Measurements from ENCODE around the gene CSTB.

CSTB gene

DNA sequence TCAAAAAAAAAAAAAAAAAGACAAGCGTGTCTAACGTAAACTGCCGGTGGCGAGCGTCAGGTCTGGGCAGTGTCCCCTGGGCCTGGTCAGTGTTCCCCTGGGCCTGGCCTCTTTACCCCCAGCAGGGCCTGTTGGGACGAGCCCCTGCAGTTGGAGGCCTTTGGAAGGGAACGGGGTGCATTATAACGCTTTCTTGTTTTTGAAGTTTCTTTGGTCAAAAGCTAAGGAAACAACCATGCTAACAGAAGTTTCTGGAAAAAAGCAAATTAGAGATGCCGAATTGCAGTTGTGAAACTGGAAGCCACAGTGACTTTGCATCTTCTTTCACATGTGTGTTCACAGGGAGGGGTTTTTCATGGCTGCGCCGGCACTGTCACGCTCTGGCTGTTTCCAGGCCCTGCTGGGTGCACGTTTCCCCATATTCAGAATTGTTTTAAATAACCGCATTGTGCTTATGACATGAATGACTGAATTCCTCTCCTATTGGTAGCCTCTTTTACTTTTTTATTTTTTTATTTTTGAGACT lies 29.2 kb upstream of the CSTB start:
- ChIA-PET POLR2A (ENCODE audit: low non-redundant PET) (no interaction called here), CTCF (interaction anchor here (1.5 kb wide), 1 partner anchor 16 kb away, joined by 6 read pairs; the partner anchor contains the start of gene RRP1)
- no peak for TF ChIP-seq CTCF (conservative IDR thresholded peaks at IDR 0.05; ENCODE audit: low read depth)
- no peak for DNase-seq (ENCODE audit: low spot score)
- peak overlapping the region; percentile 75 for H3K27ac ChIP-seq

DNA sequence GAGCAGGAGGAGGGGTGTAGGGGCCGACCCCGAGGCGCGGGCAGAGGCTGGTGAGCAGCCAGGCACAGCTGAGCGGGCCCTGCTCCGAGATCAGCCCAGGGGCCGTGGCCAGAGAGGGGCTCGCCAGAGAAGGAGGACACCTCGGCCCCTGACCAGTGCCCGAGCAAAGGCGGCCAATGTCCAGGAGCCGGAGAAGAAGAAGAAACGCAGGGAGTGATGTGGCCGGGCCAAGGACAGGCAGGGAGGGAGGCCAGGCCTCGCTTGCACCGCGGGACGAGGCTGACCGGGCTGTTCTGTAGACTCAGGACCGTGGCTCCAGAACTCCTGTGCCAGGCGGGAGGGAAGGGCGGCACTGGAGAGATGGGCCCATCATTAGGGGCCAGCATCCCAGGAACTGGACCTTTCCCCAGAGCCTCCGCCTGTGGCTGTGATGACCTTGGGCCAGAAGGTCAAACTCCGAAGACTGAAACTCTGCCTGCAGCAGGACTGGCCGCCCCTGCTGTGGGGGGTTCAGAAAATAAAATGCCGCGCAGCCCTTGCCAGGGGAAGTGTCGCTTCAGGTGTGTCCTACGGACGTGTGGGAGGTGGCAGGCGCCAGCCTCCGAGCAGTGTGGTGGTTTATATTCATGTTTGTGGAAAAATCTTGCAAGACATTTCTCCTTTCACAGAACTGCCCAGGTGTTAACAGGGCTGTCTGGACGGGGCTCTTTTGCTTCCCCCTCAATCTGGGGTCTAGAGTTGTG lies 27.6 kb upstream of the CSTB start:
- CTCF ChIA-PET, result interaction anchor here (1.5 kb wide), 1 partner anchor 14 kb away, joined by 6 read pairs; the partner anchor contains the start of gene RRP1
- no peak for DNase-seq (ENCODE audit: low spot score)
- TF ChIP-seq CTCF (conservative IDR thresholded peaks at IDR 0.05; ENCODE audit: low read depth), result no peak
- POLR2A ChIA-PET (ENCODE audit: low non-redundant PET), result interaction anchor here (0.5 kb wide), 1 partner anchor 26 kb away, joined by 4 read pairs; no protein-coding TSS in a partner anchor
- H3K27ac ChIP-seq, result peak overlapping the region; percentile 75

GRCh38 chr21:43802713-43803313 lies 26.7 kb upstream of the CSTB start:
- peak overlapping the region; percentile 75; the same call in 1 of the 2 replicates for H3K27ac ChIP-seq
- CTCF ChIA-PET, result interaction anchor here (0.6 kb wide), 1 partner anchor 9 kb away, joined by 3 read pairs; no protein-coding TSS in a partner anchor
- no peak for DNase-seq (ENCODE audit: low spot score)
- no peak for TF ChIP-seq CTCF (conservative IDR thresholded peaks at IDR 0.05; ENCODE audit: low read depth)
- POLR2A ChIA-PET (ENCODE audit: low non-redundant PET), result interaction anchor here (0.5 kb wide), 1 partner anchor 25 kb away, joined by 4 read pairs; no protein-coding TSS in a partner anchor

DNA sequence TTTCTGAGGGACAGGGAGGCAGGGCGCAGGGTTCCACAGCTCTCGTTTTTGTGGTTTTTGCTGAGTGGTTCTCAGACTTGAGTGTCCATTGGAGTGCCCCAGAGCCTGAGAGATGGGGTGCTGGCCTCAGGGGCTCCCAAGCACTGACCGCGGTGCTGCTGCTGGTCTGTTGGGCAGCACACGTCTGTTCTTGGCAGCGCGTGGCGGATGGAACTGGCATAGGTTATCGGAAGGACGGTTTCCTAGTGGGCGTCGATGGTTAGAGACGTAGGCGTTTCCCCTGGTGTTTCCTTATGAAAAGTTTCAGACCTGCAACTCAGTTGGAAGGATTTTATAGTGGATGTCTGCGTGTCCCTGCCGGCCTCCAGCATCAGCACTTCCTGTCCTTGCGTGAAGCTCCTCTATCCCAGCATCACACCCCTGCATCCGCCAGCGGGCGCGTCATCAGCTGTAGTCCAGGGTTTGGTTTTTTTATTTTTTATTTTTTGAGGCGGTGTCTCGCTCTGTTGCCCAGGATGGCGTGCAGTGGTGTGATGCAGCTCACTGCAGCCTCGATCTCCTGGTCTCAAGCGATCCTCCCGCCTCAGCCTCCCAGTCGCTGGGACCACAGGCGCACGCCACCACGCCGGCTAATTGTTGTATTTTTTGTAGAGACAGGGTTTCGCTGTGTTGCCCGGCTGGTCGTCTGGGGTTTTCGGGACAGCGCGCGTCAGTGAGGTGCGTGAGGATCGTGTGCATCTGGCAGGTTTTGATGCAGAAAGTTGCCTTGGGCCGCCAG lies 25.1 kb upstream of the CSTB start:
- POLR2A ChIA-PET (ENCODE audit: low non-redundant PET), result no interaction called here
- CTCF ChIA-PET, result interaction anchor here (0.7 kb wide), 1 partner anchor 12 kb away, joined by 3 read pairs; the partner anchor contains the start of gene RRP1
- no peak for TF ChIP-seq CTCF (conservative IDR thresholded peaks at IDR 0.05; ENCODE audit: low read depth)
- peak overlapping the region; percentile 7 for H3K27ac ChIP-seq
- no peak for DNase-seq (ENCODE audit: low spot score)

DNA sequence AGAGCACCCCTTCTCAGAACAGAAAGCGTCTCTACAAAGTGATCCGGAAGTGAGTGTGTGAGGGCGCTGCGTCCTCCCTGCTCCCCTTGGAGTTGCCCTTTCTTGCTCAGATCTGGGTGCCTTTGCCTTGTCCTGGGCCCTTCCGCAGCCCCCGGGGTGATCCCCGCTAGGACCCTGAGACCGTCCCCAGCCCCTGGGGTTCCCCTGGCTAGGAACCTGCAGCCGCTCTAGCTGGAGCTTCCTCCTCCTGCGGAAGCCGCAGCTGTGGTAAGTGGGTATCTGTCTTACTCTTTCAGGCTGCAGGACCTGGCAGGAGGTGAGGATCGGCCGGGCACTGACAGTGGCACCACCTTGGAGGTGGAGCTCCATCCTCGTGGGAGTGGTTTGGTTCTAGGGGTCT lies 24.5 kb upstream of the CSTB start:
- POLR2A ChIA-PET (ENCODE audit: low non-redundant PET), result no interaction called here
- CTCF ChIA-PET, result interaction anchor here (0.6 to 0.7 kb wide), 2 partner anchors 11 to 1329 kb away, joined by 3 read pairs; partner anchors contain the start of gene RRP1
- peak overlapping the region; percentile 5; the same call in 1 of the 2 replicates for H3K27ac ChIP-seq
- TF ChIP-seq CTCF (conservative IDR thresholded peaks at IDR 0.05; ENCODE audit: low read depth), result no peak
- DNase-seq (ENCODE audit: low spot score), result no peak

DNA sequence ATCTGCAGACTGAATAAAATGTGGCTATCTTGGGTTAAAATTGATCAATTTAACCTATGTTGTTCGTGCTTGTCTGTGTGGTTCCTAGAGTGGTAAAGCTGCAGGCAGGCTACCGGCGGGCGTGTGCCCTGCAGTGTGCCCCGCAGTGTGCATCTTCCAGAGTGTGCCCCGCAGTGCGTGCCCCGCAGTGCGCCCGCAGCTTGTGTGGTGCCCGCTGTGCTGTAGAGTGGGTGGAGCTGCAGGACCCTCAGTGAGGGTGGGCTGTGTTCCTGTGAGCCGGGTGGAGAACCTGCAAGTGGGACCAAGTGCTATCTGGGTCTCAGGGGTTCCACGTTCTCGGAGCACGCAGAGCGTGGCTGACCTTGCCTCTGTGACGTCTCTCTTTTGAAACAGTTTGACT lies 24.0 kb upstream of the CSTB start:
- ChIA-PET CTCF (interaction anchor here (0.6 to 0.7 kb wide), 2 partner anchors 10 to 1329 kb away, joined by 3 read pairs; partner anchors contain the start of gene RRP1), POLR2A (ENCODE audit: low non-redundant PET) (no interaction called here)
- DNase-seq (ENCODE audit: low spot score), result no peak
- TF ChIP-seq CTCF (conservative IDR thresholded peaks at IDR 0.05; ENCODE audit: low read depth), result no peak
- peak overlapping the region; percentile 5; the same call in 1 of the 2 replicates for H3K27ac ChIP-seq
